H1 (cell line): ENCODE measurements around the gene ARHGAP26. TPM values are rescaled to one million over a fixed set of nuclear protein-coding genes. Genes with fewer than 3 reads are reported as not detected.

Experiments
- ATF3 ChIP-seq: IDR thresholded peaks from 2 replicates; pipeline ENCODE4 v1.6.1; 2011; ENCODE audit warnings: low read depth, mild to moderate bottlenecking, low read length; ENCODE audit not compliant: insufficient read depth
- NANOG ChIP-seq: IDR thresholded peaks from 2 replicates; pipeline ENCODE4 v1.6.1; 2011; ENCODE audit warnings: low read length, low read depth, mild to moderate bottlenecking, inconsistent platforms; ENCODE audit not compliant: insufficient read depth, poor library complexity, severe bottlenecking
- TCF12 ChIP-seq: IDR thresholded peaks from 2 replicates; pipeline ENCODE4 v1.6.1; 2011; ENCODE audit warnings: low read depth, mild to moderate bottlenecking, low read length
- polyA plus RNA-seq, 7 experiments: library from polyadenylated mRNA; depleted of rRNA in 3 of 7; stranded (reverse) in 5 of 7; unstranded in 2 of 7; fragments of >200 nt in 5 of 7; fragments of 200-250 nt in 2 of 7; gene quantifications; 1 replicate in 5 of 7; 2 replicates in 1 of 7; 4 replicates in 1 of 7; pipeline versions ENCODE4 v1.2.1 to v1.2.3, GENCODE V29; 2011 to 2013; ENCODE audit warnings: missing spikeins in 2 of 7, mixed read lengths in 2 of 7
- total RNA-seq: library from RNA; stranded (reverse); fragmentation: NEBNext Ultra II Directional; extraction: Animal tissue kit (Norgen Biotek cat#: 25700); gene quantifications from 2 replicates; pipeline ENCODE4 v1.2.1, GENCODE V29; 2021

Gene ARHGAP26
- total and polyA plus RNA-seq, 2 of the 8 experiments (the other 6 are each of a cell fraction or from before 2014, with no cell fraction given): 7.1 to 24.8 TPM

- TF ChIP-seq ATF3 (no peak), NANOG (no peak), TCF12 (no peak)
- TF ChIP-seq, all 59 proteins: peak for 0
These were observed 404.7 kb downstream of the ARHGAP26 start (continued) for GRCh38 chr5:143174714-143175398.
